Stomach (tissue), 9 donors: Measurements from ENCODE around the gene TENT5C. TPM values are rescaled to one million over a fixed set of nuclear protein-coding genes. Genes with fewer than 3 reads are reported as not detected.

ENCODE experiments used
- DNase-seq, 2 donors: peaks; one replicate each; pipeline versions ENCODE4 v3.0.0 to v3.0.0-alpha.2; 2013 to 2019
- H3K27ac ChIP-seq, 5 donors: fragments of 200-600 bp in 4 of 5; sonication (generic) in 4 of 5; one replicate each; pipeline ENCODE4 v1.5.1; 2013 to 2019; ENCODE audit warnings: mild to moderate bottlenecking in 1 of 5, moderate library complexity in 1 of 5
- H3K27me3 ChIP-seq, 3 donors: fragments of 200-600 bp; sonication (generic); one replicate each; pipeline ENCODE4 v1.5.1; 2017 to 2019; ENCODE audit warnings: mixed run types in 1 of 3
- H3K36me3 ChIP-seq, 4 donors: fragments of 200-600 bp; sonication (generic); 1 replicate in 3 of 4; 2 replicates in 1 of 4; pipeline ENCODE4 v1.5.1; 2016 to 2019
- H3K4me1 ChIP-seq, 4 donors: fragments of 200-600 bp; sonication (generic); one replicate each; pipeline ENCODE4 v1.5.1; 2016 to 2019
- H3K4me3 ChIP-seq, 4 donors: fragments of 200-600 bp; sonication (generic) in 3 of 4; one replicate each; pipeline ENCODE4 v1.5.1; 2016 to 2019; ENCODE audit warnings: mild to moderate bottlenecking in 1 of 4
- H3K9me3 ChIP-seq, 4 donors: fragments of 200-600 bp; sonication (generic); one replicate each; pipeline ENCODE4 v1.5.1; 2016 to 2019
- EP300 ChIP-seq: sonication (generic); formaldehyde crosslinking; IDR thresholded peaks from one replicate; pipeline ENCODE4 v1.6.1; 2017; ENCODE audit warnings: antibody characterized with exemption
- POLR2A ChIP-seq, 4 donors: fragments of 450-650 bp; IDR thresholded peaks; one replicate each; pipeline ENCODE4 v1.6.1; 2016; ENCODE audit warnings: antibody characterized with exemption in 4 of 4, control low read depth in 2 of 4, mild to moderate bottlenecking in 1 of 4, moderate library complexity in 1 of 4
- POLR2AphosphoS5 ChIP-seq, 3 donors: sonication (generic); formaldehyde crosslinking; IDR thresholded peaks; one replicate each; pipeline ENCODE4 v1.6.1; 2016; ENCODE audit warnings: antibody characterized with exemption in 3 of 3
- WGBS, 5 donors: extraction: QIAGEN DNeasy Blood & Tissue Kit in 3 of 5; methylation state at CpG; one replicate each; pipeline versions ENCODE4 v1.1.5 to v1.1.7; 2013 to 2018; 5-methylcytosine and 5-hydroxymethylcytosine counted together
- intact Hi-C: fragments of 100-400 bp; cut with DNase I; formaldehyde crosslinking; loops from one replicate; pipeline ENCODE4 v1.15.1; 2023; ENCODE audit warnings: low total_unique reads
- polyA plus RNA-seq, 3 donors: library from polyadenylated mRNA; stranded (reverse); fragments of 200-250 nt; gene quantifications; one replicate each; pipeline ENCODE4 v1.2.3, GENCODE V29; 2013
- total RNA-seq, 5 donors: library from RNA; depleted of rRNA; stranded (reverse); fragments of >200 nt; gene quantifications; one replicate each; pipeline versions ENCODE4 v1.1.0 to v1.2.3, GENCODE V29; 2014 to 2016
- TF ChIP-seq, protein P1 (sequence below), 7 experiments: fragments of 450-650 bp in 4 of 7; fragments of 200-600 bp in 3 of 7; sonication (generic) in 3 of 7; IDR thresholded peaks; one replicate each; pipeline ENCODE4 v1.5.1; 2016 to 2019; ENCODE audit warnings: antibody characterized with exemption in 7 of 7, control low read depth in 2 of 7, mild to moderate bottlenecking in 1 of 7
- donor health status: healthy with polysubstance abuse.
- donor health status: Bipolar disorder and iron deficiency.
- donor health status: healthy.

The TENT5C gene
- total and polyA plus RNA-seq, 8 donors: 6.0 to 28.1 (median 11.4) TPM

DNA sequence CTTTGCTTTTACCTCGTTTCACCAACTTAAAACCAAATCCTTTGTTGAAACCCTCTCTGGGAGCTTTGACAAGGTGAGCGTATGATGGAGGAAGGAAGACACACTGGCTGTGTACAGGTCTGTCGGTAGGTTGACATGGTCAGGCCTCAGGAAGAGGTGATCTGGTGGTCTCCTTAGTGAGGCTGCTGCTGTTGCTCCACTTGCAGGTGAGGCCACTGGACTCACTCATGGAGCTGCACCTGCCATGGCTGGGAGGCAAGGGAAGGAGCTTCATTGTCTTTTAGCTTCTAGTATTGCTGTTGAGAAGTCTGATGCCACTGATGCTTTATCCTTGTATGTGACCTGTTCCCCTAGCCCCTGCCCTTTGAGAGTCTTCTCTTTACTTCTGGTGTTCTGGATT is 35.7 kb downstream of the TENT5C start:
- peaks cover 0 to 9% (median 7%) of the 10 kb centered on the region in 4 donors for H3K4me1 ChIP-seq
- H3K9me3 ChIP-seq: no peaks in the 10 kb centered on the region
- DNase-seq: no peak
- WGBS, 5 donors: 85 to 95% (median 92%) methylated on average over 3 of the region's 3 CpGs
- TF ChIP-seq, protein P1, sequence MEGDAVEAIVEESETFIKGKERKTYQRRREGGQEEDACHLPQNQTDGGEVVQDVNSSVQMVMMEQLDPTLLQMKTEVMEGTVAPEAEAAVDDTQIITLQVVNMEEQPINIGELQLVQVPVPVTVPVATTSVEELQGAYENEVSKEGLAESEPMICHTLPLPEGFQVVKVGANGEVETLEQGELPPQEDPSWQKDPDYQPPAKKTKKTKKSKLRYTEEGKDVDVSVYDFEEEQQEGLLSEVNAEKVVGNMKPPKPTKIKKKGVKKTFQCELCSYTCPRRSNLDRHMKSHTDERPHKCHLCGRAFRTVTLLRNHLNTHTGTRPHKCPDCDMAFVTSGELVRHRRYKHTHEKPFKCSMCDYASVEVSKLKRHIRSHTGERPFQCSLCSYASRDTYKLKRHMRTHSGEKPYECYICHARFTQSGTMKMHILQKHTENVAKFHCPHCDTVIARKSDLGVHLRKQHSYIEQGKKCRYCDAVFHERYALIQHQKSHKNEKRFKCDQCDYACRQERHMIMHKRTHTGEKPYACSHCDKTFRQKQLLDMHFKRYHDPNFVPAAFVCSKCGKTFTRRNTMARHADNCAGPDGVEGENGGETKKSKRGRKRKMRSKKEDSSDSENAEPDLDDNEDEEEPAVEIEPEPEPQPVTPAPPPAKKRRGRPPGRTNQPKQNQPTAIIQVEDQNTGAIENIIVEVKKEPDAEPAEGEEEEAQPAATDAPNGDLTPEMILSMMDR (IDR thresholded peaks at IDR 0.05): no peak
- TF ChIP-seq EP300 (no peak), POLR2A (IDR thresholded peaks at IDR 0.05) (no peak), POLR2AphosphoS5 (IDR thresholded peaks at IDR 0.05) (no peak)
- H3K27ac ChIP-seq: no peak overlapping the region
- no peaks in the 10 kb centered on the region for H3K27me3 ChIP-seq
- no peaks in the 10 kb centered on the region for H3K36me3 ChIP-seq
- intact Hi-C loops: no loop called here
- H3K4me3 ChIP-seq: no peak overlapping the region

DNA sequence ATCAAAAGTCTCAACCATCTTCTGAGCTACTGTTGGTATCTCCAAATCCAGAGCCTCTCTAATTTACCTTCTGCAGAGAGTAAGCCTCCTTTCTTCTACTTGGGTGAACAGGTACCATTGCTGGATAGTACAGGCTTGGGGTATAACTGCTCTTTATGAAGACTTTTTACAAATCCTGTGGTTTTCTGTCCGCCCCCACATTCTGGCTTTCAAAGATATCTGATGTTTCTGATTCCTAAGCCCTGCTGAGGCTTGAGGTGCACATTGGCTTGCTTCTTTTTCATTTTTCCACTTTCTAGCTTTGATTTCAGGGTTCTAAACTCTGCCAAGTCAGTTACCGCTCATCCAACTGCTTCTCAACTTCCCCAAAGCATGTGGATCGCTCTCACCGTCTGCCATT is 37.1 kb downstream of the TENT5C start:
- Histone ChIP-seq H3K36me3 (no peaks in the 10 kb centered on the region), H3K9me3 (no peaks in the 10 kb centered on the region), H3K4me1 (peaks cover 0 to 10% (median 8%) of the 10 kb centered on the region in 4 donors), H3K27me3 (no peaks in the 10 kb centered on the region), H3K4me3 (no peak overlapping the region), H3K27ac (no peak overlapping the region)
- TF ChIP-seq EP300 (no peak), POLR2A (IDR thresholded peaks at IDR 0.05) (no peak), POLR2AphosphoS5 (IDR thresholded peaks at IDR 0.05) (no peak)
- TF ChIP-seq, protein P1 (IDR thresholded peaks at IDR 0.05): no peak
- intact Hi-C loops: no loop called here
- WGBS, 5 donors: 90 to 98% (median 93%) methylated on average over 4 of the region's 4 CpGs
- DNase-seq: no peak

DNA sequence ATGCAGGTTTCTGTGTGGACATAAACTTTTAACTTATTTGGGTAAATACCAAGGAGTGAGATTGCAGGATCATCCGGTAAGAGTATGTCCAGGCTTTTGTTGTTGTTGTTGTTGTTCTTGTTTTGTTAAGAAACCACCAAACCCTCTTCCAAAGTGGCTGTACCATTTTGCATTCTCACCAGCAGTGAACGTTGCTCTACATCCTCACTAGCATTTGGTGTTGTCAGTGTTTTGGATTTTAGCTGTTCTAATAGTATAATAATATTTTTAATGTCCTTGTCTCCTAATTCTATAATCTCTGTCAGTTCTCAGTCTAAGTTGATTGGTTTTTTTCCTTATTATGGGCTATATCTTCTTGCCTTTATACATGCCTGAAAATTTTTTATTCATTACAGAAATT is 37.8 kb downstream of the TENT5C start:
- no peak overlapping the region for H3K27ac ChIP-seq
- H3K4me3 ChIP-seq: no peak overlapping the region
- DNase-seq: no peak
- H3K9me3 ChIP-seq: no peaks in the 10 kb centered on the region
- no peaks in the 10 kb centered on the region for H3K27me3 ChIP-seq
- H3K36me3 ChIP-seq: no peaks in the 10 kb centered on the region
- peaks cover 0 to 10% (median 8%) of the 10 kb centered on the region in 4 donors for H3K4me1 ChIP-seq
- 73 to 92% (median 84%) methylated on average over 2 of the region's 2 CpGs for WGBS, 5 donors
- intact Hi-C loops: no loop called here
- TF ChIP-seq POLR2A (IDR thresholded peaks at IDR 0.05) (no peak), EP300 (no peak), POLR2AphosphoS5 (IDR thresholded peaks at IDR 0.05) (no peak)
- TF ChIP-seq, protein P1 (IDR thresholded peaks at IDR 0.05): no peak

DNA sequence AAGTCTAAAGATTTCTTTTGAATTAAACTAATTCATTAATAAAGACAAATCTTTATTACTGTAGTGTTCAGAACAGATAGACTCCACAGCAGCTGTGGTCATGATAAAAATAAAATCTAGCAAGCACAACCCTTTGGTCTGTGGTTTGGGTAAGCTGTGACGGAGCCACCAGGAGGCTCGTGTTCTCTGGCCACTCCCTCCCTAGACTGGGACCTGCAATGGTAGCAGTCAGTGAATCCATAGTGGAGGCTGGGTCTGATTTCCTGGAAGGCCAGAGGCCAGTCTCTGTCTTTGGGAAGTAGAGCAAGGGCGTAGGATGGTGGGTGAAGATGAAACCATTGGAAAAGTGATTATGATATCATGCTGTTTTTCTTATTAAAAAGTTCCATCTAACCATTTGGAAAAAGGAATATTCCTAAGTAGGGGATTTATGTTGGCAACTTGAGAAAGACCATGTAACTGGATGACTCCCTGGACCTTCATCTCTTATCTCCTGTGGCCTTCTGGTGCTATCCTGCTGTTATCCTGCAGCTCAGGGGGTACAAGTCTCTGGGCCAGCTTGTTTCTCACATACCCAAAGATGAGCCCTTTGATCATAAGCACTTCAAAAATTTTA is 39.0 kb downstream of the TENT5C start:
- intact Hi-C loops: no loop called here
- Histone ChIP-seq H3K27ac (no peak overlapping the region), H3K9me3 (no peaks in the 10 kb centered on the region), H3K4me3 (no peak overlapping the region), H3K27me3 (no peaks in the 10 kb centered on the region), H3K36me3 (no peaks in the 10 kb centered on the region), H3K4me1 (peaks cover 0 to 10% (median 8%) of the 10 kb centered on the region in 4 donors)
- DNase-seq: no peak
- whole genome bisulfite sequencing, 5 donors: 76 to 82% (median 77%) methylated on average over 3 of the region's 3 CpGs
- TF ChIP-seq, protein P1 (IDR thresholded peaks at IDR 0.05): no peak
- no peak for TF ChIP-seq POLR2A (IDR thresholded peaks at IDR 0.05)
- no peak for TF ChIP-seq POLR2AphosphoS5 (IDR thresholded peaks at IDR 0.05)
- TF ChIP-seq EP300: no peak
